Stimulated activated CD4-positive, alpha-beta T cell treated with anti-CD3 and anti-CD28 coated beads, Interleukin-15, amount 100 ng/mL, for 24 hours (primary cell): Measurements from ENCODE around the gene KAZALD1.
A peak's percentile ranks its signal among the peaks of the same experiment; 100 is the strongest.

Source experiments
- DNase-seq: peaks from one replicate; pipeline ENCODE4 v3.0.0-alpha.2; 2020

KAZALD1 gene, protein sequence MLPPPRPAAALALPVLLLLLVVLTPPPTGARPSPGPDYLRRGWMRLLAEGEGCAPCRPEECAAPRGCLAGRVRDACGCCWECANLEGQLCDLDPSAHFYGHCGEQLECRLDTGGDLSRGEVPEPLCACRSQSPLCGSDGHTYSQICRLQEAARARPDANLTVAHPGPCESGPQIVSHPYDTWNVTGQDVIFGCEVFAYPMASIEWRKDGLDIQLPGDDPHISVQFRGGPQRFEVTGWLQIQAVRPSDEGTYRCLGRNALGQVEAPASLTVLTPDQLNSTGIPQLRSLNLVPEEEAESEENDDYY

DNA sequence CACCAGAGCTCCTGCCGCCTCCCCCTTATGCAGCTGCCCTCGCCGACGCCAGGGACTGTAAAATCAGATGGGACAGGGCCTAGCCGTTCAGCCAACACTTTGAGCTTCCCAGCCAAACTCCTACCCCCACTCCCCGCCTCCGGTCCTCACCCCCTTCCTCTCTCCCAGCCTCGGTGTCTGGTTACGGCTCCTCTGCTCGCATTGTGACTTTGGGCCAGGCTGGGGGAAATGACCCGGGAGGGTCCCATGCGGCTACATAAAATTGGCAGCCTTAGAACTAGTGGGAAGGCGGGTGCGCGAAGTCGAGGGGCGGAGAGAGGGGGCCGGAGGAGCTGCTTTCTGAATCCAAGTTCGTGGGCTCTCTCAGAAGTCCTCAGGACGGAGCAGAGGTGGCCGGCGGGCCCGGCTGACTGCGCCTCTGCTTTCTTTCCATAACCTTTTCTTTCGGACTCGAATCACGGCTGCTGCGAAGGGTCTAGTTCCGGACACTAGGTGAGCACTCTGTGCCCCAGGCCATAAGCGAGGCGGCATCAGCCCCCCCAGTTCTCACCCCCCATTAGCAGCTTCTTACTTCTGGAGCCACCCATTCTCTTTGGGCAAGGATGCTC, at the start of gene KAZALD1:
Gene KAZALD1, plus strand, starts transcription at position 366 of the 608 bp plus-strand sequence. CDS start 604 bp downstream, outside the sequence.
- no peak for DNase-seq

DNA sequence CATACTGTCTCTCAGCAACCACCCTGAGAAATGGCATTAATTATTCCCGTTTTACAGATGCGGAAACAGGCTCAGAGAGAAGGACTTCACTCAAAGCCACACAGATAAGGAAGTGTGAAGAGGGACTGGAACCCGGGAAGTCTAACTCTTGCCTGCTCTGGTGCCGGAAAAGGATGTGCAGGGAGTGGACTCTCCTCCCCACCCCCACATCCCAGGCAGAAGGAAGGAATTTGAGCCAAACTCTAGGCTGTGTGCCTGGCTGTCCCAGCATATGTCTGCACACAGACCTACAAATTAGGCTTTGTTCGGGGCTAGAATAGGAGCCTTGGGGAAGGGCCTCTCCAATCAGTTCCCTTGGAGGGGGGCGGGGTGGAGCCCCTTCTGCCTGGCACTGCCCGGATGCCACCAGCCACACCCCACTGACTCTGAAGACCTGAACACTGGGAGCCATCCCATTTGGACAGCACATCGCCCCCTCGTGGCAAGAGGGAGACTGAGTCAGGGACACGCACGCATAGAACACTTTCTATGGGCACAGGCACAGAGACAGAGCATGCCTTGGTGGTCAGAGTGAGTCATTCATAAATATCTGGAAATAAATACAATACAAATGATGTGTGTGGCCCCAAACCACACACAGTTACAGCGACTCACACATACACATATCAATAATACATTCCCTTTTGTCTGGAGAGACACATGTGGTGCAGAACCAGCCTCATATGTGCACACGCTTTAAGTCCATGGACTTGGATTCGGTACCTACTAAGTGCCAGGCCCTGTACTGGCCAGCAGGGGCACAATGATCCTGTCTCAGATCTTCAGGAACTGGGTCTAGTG, 49.0 kb upstream of the KAZALD1 start:
- DNase-seq = peak; percentile 88

DNA sequence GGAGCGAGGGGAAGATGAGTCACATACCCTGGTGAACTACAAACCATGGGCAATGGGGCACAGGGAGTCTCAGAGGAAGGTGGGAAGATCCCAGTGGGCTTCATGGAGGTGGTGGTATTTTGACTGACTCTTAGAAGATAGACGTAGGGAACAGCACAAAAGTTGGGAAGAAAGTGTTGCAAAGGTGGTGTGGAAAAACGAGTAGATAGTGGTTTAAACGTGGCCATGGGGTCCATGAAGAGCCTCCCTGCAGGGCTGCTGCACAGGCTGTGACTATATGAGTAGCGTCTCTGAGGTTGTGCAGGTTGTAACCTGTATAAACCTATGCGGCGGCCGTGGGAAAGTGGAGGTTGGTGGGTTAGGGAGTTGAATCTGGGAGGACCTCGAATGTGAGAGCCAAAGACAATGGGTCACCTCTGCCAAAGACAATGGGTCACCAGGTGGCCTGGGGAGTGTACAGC, 48.4 kb upstream of the KAZALD1 start:
- DNase-seq = no peak

DNA sequence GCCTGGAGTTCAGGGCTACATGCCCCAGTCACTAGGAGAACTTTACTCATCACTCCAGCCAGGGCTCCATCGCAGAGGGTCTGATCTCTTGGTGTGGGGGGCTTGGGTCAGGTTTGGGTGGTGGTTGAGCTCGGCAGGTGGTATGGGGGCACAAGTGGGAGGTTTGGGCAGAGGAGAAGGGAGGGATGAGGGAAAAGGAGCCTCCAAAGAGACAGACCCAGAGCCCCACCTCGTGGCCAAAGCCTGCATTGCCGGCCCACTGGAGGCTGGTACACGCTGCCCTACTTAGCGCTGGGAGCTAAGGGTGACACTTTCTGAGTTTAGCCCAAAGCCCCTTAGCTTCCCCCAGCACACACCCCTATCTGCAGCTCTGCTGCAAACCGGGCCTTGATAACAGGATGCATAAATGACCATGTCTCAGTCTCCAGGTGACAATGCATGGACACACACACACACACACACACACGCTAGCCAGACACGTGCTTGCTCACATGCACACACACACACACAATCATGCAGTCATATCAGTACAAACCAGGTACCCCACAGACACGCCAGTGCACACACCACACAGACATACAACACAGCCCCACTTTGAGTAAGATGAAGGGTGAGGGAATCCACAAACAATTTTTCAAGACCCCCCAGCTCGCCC, 47.4 kb upstream of the KAZALD1 start:
- peak; percentile 85 for DNase-seq

DNA sequence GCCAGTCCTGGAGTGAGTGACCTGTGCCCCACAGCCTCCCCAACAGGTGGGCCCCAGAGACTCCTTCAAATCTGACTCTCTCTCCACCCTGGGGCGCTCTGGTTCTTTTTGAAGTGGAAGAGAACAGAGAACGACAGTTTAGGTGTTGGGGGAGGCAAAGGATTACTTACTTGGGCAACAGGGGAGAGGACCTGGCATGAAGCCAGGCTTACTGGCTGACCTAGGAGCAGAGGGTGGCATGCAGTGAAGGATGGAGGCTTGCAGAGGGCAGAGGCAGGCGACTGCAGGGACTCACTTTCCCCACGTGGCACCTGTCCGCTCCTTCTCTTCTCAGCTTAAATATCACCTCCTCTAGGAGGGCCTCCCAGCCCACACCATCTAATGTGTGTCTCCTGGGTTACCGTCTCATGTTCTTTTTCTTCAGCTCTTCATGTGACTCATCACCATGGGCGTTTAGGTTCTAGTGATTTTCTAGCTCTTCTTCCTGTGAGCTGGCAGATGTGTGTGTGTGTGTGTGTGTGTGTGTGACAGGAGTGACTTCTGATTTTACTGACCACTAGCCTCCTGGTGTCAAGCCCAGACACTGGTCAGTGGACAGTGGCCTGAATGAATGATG, 46.7 kb upstream of the KAZALD1 start:
- no peak for DNase-seq

DNA sequence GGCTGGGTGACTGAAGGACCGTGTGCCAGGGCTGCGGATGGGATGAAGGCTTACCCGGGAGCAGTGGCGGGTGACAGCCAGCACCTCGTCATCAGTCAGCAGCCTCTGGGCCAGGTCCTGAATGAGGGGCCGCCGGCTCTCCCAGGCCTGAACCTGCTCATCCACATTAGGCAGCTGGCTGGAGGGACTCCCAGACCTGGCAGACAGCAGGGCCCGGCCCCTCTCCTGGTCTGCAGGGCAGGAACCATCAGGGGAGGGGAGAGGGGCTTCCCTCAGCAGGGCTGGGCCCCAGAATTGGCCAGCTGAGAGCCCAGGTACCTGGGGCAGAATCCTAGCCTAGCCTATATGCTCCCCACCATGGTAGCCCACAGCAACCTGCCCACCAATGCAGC, 46.2 kb upstream of the KAZALD1 start:
- no peak for DNase-seq

DNA sequence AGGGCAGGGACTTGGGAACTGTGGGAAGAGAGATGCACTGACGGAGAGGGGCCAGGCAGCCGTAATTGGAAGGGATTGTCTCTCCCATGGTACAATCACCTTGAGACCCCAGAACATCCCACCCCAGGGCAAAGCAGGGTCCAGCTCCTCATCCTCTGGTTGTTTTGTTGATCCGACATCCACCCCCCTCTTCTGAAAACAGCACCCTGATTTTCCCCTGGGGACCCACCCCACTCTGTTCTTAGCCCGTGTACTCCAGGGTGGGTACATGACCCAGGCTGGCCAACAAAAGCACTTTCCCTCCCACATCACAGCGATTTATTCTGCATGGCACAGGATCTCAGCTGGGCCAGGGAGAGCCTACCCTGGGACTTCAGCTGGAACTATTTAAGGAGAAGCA, 45.0 kb upstream of the KAZALD1 start:
- no peak for DNase-seq

DNA sequence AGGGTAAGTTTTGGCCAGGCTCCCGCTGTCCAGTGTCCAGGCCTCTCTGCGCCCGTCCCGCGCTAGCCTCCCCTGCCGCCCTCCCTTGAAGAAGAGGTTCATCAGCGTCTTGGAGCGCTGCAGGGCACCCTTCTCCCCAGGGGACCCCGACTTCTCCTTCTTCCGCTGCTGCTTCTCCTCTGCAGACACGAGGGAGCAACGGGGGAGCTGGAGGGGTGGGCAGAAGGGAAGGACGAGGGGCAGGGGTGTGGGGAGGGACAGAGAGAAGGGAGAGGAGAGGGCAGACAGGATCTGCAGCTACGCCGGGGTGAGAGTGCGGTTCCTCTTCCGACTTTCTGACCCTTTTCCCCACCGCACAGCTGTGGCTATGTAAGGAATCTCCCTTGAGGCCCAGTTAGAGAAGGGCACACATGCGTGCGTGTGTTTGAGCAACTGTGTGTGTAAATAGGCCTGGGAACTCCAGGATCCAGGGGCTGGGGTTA, 43.6 kb upstream of the KAZALD1 start:
- DNase-seq = no peak

DNA sequence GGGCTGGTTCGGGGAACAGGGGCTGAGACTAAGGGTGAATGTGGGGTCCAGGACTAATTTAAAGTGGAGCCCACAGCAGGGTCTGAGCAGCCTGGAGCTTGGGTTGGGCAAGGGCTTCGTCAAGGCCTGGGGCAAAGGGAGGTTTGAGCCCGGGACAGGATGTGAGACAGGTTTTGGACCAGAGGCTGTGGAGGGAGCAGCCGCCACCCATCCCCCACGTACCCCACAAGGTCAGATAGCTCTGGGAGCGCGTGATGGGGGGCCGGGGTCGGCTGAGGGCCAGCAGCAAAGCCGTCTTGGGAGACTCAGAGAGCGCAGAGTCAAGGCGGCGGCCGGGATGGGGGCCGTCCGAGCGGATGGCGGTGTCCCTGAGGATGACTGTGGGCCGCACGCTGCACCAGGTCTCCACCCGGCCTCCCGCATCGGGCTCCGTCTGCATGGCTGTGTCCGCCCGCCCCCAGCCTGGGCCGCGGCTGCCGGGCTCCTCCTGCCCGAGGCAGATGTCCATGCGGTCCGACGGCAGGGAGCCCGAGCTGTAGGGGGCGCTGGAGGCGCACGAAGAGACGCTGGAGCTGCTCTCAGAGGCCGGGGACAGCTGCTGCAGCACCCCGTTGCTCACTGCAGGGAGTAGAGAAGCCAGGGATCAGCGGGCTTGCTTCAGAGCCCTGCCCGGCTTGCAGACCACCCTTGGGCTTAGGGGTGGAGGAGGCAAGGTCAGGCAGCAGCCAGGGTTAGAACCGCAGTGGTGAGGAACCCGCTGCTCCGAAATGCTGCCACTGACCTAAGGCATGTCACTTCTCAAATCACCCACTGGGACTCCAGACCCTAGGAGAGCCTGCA, 43.0 kb upstream of the KAZALD1 start:
- peak; percentile 90 for DNase-seq

DNA sequence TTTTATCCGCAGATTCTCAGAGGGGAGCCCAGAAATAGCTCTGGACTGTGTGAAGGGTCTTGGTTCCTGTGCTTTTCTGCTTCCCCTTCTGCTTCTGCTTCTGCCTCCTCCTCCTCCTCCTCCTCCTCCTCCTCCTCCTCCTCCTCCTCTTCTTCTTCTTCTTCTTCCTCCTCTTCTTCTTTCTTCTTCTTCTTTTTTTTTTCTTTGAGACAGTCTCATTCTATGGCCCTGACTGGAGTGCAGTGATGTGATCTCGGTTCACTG, 42.4 kb upstream of the KAZALD1 start:
- DNase-seq = no peak

DNA sequence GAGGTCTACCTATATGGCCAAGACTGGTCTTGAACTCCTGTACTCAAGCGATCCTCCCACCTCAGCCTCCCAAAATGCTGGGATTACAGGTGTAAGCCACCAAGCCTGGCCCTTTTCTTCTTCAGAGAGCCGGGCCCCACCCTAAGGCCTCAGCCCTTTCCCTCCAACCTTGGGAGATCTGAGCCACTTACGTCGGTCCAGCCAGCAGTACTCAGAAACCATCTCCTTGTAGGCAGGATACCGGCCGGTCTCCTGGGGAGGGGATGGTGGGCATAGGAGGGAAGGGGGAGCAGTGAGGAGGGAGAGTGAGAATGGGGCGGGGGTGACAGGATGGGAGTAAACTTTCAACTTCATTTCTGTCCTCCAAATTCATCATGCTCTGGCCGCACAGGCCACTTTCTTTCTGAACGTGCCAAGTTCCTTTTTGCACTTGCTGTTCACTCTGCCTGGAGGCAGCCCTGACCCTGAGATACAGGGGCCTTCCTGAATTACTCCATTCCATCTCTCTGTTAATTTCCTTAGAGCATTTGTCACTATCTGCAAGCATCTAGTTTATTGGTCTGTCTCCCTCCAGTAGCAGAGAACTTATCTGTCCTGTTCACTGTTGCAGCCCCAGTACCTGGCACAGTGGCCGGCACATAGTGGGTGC, 41.2 kb upstream of the KAZALD1 start:
- DNase-seq = no peak

DNA sequence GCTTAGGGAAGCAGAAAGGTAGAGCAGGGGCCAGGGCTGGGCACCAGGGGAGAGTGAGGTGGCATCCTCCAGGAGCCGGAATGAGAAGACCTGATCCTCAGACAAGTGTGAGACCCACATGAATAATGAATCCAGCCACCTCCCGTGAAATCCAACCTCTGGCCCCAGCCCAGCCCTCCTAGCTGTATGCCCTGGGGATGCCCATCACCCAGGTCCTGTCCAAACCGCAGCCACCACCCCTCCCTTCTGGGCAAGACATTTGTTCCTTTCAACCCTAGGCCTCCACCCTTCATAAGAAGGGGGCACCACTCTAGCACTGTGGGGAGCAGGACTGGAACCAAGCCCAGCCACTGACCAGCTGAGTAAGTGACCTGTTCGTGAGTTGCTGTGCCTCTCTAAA, 40.5 kb upstream of the KAZALD1 start:
- DNase-seq = no peak

DNA sequence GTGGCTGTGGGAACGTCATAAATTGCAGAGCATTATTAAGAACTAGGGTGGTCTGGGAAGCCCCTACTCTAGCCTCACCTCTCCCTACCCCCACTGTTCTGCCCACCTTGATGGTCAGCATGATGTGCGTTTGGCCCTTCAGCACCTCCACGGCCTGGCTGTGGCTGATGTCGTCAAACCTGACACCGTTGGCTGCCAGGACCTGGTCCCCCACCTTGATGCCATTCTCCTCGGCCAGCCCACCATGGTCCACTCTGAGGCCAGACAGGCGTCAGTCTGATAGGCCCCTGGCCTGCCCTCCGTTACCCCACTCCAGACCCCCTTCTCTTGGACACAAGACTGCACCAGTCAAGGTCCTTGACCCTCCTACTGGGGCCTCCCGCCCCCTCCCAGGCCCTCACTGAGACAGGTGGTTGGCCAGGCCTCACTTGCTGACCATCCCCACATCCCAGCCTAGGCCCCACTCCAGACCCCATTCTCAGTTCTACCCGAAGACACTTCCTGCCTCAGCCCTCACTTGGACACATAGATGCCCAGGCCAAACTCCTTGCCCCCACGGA, 40.0 kb upstream of the KAZALD1 start:
- DNase-seq = no peak

DNA sequence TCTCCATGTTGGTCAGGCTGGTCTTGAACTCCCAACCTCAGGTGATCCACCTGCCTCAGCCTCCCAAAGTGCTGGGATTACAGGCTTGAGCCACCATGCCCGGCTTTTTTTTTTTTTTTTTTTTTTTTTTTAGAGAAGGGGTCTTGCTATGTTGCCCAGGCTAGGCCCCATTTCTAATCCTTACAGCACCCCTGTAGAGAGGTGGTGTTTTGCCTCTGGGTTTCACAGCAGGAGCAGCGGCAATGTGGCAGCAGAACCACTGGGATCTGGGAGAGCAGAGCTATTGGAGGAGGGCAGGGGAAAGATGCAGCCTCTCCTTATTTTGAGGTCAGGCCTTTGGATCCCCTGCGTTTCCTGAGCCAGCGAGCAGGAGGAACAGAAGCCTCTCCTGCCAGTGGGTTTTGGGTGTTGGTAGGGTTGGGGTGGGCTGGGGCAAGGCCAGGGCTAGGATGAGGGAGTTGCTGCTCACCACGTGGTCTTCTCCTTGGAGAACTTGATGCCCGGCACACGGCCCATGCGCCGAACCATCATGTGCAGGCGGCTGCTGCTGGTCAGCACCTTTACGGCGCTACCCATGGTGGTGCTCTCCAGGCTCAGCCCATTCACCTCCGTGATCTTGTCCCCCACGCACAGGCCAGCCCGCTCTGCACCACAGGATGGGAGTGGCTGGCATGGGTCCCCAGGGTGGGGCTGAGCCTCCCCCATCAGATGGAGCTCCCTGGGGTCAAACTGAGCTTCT, 38.7 kb upstream of the KAZALD1 start:
- DNase-seq = no peak

DNA sequence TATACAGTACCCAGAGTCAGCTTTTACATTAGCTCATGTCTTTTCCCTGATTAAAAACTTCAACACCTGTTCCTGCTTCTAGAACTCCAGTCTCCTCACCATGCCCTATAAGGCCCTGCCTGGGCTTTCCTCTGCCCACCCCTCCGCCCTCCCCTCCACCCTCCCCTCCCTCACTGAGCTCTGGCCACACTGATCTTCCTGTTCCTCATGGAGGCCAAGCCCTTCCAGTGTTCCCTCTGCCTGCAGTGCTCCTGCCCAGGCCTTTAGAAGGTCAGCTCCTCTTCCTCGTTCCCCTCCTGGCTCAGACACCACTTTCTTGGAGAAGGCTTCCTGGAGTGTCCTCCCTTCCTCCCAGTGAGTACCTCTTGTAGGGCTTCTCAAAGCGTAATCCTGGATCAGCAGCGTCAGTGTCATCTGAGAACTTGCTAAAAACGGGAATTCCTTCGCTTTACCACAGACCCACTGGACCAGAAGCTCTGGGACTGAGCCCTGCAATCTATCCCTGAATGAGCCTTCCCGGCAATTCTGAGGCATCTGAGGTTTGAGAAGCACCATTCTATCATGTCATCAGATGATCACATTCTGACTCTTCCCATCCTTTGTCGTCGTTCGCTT, 34.6 kb upstream of the KAZALD1 start:
- no peak for DNase-seq

DNA sequence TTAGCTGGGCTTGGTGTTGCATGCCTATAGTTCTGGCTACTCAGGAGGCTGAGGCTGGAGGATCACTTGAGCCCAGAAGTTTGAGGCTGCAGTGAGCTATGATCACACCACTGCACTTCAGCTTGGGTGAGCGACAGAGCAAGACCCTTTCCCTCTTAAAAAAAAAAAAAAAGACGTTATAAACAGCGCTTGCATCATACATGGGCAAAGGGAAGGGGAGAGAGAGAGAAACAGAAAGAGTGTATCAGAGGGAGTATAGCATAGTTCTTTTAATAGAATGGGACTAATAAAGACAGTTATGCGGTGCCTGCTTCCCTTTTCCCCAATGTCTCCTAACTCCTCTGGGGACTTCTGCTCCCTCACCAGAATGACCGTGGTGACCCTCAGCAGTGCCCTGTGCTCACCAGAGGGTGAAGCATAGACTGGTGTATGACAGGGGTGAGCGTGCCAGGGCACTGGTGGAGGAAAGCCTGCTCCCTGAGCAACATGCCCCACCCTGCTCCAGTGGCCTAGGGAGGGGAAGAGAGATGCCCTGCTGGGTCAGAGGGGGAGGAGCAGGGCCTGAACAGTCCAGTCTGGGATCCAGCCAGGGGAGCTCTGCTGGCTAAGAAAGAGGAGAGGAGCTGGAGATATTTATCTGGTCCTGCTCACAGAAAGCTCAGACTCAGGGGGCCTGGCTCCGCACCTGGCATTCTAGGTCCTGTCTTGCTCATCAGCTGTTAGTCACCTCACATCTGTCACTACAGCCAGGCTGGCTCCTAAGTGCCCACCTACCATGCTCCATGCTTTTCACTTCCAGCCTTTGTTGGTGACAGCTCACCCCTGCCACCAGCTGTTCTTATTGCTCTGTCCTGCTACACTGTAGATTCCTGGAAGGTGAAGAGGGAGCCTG, 33.1 kb upstream of the KAZALD1 start:
- DNase-seq = no peak

DNA sequence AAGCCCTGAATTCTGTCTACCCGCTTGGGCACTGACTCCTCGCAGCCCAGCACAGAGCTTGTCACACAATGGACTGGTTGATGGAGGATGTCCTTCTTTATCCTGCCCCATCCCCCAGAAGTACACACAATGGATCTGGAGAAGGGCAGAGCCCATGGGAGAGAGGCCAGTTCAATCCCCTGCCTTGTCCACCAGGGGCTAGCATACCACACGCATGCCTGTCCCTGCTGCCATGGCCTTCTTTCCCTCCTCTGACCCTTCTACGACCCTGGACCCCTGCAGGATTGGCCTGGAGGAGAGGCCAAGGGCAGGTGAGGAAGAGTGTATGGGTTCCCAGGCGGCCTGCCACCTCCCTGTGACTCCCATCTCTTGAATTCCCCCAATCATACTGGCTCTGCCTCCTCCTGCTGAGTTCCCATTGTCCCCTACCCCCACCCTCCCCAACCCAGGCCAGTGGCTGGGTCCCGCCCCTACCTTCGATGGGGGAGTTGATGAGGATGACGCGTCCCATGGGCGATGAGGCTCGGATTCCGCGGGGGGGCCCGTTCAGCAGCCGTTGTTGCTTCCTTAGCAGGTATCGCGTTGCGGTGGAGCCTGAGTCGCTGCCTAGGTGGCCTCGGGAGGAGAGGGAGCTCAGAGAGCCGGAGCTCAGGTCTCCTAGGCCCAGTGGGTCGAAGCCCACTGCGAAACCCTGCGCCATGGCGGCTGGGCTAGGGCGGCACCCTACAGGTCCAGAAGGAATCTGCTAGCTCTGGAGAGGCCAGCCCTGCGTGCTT, 32.1 kb upstream of the KAZALD1 start:
- no peak for DNase-seq
